NCI-H1417 (cell line): ENCODE data around the gene SMIM13.

ENCODE experiments used
- DNase-seq, 3 experiments: peaks; one replicate each; lab custom pipeline; 2025; lab: John Stamatoyannopoulos, UW

SMIM13 gene

DNA sequence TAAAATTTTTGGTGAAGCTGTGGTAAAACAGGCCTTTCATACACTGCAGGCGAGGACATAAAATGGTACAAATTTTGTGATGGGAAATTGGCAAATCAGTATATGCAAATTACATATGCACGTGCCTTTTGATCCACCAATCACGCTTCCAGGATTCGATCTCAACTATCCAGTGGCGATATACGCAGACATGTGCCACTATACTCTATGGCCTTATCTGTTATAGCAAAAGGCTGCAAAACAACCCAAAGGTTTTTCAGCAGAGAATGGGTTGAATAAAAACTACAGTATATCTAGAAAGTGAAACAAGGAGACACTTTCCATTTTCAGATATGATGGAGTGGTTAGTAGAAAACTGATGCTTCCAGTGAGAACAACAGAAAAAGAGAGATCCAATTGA lies 59.8 kb downstream of the SMIM13 start:
- no peak for DNase-seq

GRCh38 chr6:11155589-11155988 lies 62.0 kb downstream of the SMIM13 start:
- DNase-seq: no peak

DNA sequence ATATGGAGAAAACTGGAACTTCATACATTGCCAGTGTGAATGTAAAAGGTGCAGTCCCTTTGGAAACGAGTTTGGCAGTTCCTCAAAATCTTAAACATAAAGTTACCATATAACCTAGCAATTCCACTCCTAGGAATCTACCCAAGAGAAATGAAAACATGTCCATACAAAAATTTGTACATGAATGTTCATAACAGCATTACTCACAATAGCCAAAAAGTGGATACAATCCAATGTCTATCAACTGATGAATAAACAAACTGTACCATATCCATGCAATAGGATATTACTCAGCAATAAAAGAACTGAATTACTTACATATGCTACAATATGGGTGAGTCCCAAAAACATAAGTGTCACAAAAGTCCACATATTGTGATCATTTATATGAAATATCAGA lies 66.6 kb downstream of the SMIM13 start:
- DNase-seq: no peak

- peak in 1 of 3 experiments; percentile 7 for DNase-seq
Measured at GRCh38 chr6:11161031-11161956, 67.7 kb downstream of the SMIM13 start.

DNA sequence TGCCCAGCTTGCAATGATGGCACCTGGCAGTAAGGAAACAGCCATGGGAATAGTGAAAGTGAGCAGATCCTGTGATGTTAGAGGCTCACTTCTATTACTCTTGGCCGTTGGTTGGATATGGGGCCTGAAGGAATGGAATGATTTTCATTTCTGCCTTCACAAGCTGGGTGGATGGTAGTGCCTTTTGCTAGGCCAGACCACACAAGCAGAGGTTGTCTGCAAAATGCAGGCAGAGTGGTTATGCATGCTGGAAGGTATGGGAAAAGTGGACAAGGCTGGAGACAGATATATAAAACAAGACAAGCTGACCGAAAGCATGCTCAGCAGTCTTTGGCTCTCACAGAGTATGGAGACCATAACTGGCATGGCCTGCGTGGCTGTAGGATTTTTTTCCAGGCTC lies 68.6 kb downstream of the SMIM13 start:
- no peak for DNase-seq

DNA sequence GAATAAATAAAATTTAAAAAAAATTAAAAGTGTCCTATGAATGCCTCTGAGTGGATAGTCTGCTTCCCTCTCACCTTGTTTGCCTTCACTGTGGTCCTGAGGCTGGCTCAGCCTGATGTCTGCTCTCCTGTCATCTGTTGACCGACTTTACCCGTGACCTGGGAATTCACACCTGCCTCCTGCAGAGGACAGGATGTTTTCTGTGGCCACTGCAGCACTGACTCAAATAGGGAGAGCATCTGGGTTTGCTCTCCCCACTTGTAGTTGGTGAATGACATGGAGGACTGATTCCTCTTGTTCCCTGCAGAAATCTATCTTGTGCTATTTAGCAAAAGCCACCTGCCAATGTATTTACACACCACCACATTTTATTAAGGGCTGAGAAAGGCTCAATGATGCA lies 70.3 kb downstream of the SMIM13 start:
- peak in 2 of 3 experiments; percentile 12 to 58 for DNase-seq

- no peak for DNase-seq
Measured at GRCh38 chr6:11164717-11165646, 71.3 kb downstream of the SMIM13 start.

DNA sequence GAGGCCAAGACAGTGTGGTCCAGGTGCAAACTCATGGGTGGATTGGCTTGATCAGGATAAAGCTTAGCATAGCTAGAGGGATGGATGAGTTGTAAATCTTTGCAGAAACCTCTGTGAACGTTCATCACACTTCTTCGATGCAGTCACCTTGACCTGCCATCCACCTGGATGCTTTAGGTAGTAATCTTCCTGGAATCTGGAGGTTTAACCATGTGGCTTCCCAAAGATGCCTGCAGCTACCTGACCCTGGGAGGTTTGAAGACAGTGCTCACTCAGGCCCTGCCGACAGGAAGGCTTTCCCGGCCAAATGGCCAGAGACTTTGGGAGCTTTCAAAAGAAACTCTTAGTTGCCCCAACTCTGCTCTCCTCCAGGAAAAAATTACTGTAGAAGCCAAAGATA lies 73.3 kb downstream of the SMIM13 start:
- no peak for DNase-seq

DNA sequence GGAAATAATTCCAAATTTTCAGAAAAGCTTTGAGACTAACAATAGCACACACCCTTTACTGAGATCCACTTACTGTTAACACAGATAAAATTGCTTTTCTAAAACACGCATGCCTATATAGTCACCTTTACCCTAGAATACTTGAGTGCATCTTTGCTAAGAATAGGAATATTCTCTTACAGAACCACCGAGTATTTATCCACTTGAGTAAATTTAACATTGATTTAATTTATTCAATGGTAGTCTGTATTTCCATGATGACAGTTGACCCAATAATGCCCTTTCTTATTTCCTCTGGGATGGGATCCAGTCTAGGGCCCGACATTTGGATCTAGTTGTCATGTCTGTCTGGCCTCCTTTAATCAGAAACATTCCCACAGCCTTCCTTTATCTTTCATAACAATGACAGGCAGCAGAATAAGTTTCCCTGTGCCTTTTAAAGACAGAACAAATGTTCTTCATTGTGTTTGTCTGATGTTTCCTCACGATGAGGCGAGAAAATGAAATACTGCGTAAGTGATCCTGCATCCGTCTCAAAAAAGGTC lies 74.5 kb downstream of the SMIM13 start:
- no peak for DNase-seq

GRCh38 chr6:11171952-11172351 lies 78.3 kb downstream of the SMIM13 start:
- DNase-seq: no peak

DNA sequence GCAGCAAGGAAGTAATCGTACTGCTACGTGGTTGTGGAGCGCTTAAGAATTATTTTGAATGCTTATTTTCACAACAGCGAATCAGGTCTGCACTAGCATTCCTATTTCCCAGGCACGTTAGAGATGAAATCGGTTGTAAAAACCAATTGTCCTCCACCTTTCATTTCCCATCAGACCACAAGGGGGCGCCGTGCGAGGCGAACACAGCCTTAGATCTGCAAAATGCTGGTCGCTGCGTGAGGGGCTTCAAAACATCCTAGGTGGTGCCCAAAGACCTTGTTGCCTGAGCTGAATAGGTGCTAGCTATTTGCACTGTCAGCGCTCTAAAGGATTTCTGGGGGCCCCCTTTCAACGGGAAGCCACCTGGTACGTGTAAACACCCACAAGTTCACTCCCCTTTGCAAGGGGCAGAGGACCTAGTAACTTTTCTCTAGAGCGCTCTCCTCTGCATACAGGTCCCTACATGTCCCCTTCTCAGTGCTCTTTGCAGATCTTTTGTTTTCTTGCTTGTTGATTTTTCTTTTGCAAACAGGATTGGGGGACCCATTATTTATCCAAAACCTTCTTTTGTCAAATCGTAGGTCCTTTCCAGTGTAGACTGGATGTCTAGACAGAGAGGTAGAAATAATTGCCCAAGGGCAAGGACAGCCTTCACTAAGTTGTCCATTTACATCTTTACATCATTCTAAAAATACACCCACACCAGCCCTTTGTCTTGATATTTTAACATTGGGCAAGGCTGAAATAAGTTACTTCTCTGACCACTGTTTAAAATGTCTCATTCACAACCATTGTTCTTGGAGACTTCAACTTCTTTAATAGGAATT lies 79.1 kb downstream of the SMIM13 start:
- peak; percentile 44 to 86 (median 46) for DNase-seq

DNA sequence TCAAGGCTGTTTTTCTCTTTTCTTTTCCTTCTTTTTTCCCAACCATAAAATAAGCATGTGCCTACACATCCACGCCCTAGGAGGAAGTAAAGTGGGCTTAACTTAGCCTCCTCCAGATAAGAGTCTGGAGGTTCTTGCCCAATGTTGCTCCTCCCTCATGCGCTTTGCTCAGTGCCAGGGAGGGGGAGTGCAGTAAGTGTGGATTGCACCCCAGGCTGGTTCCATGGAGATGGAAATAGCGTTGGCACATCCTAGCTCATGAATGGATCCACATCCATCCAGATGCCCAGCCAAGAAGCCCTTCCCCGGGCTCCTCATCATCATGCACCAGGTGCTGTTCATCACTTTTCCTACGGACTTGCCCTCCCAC lies 80.6 kb downstream of the SMIM13 start:
- DNase-seq: no peak

- DNase-seq: no peak
Measured at GRCh38 chr6:11177271-11177670, 83.6 kb downstream of the SMIM13 start.

GRCh38 chr6:11179088-11179418 lies 85.4 kb downstream of the SMIM13 start:
- no peak for DNase-seq

- peak in 1 of 3 experiments; percentile 13 for DNase-seq
Measured at GRCh38 chr6:11179419-11180202, 86.0 kb downstream of the SMIM13 start.

DNA sequence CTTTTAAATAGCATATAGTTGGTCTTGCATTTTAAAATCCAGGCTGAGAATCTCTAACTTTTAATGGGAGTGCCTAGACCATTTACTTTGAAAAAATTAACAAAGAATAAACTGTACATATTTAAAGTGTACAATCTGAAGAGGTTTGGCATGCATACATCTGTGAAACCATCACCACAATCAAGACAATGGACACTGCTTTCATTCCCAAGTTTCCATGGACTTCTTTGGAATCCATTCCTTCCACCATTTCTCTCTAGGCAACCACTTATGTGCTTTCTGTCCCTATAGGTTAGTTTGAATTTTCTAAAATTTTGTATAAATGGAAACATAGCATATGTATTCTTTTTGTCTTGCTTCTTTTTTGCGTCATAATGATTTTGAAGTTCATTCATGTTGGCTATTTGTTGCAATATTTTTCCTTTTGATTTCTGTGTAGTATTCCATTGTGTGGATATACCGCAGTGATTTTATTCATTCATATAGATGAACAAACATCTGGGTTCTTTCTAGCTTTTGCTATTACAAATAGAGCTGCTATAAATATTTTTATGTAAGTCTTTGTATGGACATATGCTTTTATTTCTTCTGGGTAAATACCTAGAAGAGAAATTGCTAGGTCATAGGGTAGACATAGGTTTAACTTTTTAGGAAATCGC lies 88.0 kb downstream of the SMIM13 start:
- no peak for DNase-seq

- no peak for DNase-seq
Measured at GRCh38 chr6:11183761-11184362, 90.2 kb downstream of the SMIM13 start.

DNA sequence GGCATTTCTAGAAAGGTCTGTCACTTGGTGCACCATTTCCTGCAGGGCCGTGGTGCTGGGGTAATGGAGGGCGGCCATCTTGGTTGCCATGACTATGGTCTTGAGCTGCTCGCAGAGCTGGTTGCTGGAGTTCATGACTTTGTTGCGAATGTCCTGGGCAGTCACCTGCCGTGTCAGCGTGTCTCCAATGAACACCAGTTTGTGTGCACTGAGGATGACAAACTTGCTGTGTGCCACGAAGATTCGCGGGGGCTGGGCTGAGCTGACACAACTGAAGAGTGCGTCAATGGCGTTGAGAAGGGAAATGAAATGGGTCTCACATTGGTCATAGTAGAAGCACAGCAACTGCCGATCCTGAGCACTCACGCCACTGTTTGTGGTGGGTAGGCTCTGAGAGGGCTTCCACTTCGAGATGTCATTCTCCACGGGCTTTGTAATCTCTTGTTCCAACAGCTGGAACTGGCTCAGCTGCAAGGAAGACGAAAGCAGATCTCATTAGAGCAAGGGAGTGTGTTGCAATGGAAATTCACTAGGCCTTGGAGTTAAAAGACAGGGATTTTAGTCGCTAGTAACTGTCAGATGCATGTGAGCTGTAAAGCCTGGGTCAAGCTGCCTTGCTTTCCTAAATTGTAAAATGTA lies 91.7 kb downstream of the SMIM13 start:
- no peak for DNase-seq

GRCh38 chr6:11187301-11187700 lies 93.7 kb downstream of the SMIM13 start:
- DNase-seq: no peak
